ENCODE data around the gene NAA25. TPM values are rescaled to one million over a fixed set of nuclear protein-coding genes. Genes with fewer than 3 reads are reported as not detected.
"Not testable (repeated sequence)": the region's sequence is repeated elsewhere in the genome, so short reads cannot be mapped to it uniquely, and the experiment has no call there.

The NAA25 gene
- total and polyA plus RNA-seq, 4 donors: 3.1 to 17.7 (median 10.8) TPM

- H3K27ac ChIP-seq (ENCODE audit: low read depth in 1 of 2, low read length in 2 of 2); H3K4me3 ChIP-seq (ENCODE audit: low read depth in 1 of 3, low read length in 3 of 3); H3K9me3 ChIP-seq (ENCODE audit: control insufficient read depth in 4 of 4, low read length in 3 of 4); H3K27me3 ChIP-seq (ENCODE audit: control insufficient read depth in 4 of 4, insufficient read depth in 4 of 4, low read length in 3 of 4); H3K9ac ChIP-seq (ENCODE audit: low read depth in 1 of 2, low read length in 2 of 2); DNase-seq (ENCODE audit: low spot score): not testable (repeated sequence)
- Histone ChIP-seq H3K4me1 (ENCODE audit: control insufficient read depth in 4 of 4, insufficient read depth in 4 of 4, low read length in 3 of 4) (peaks cover 7 to 22% (median 19%) of the 10 kb centered on the region in 4 donors), H3K36me3 (ENCODE audit: control insufficient read depth in 4 of 4, insufficient read depth in 3 of 4, low read depth in 1 of 4, low read length in 3 of 4) (peaks cover 0 to 21% (median 11%) of the 10 kb centered on the region in 4 donors)
- 98% methylated on average over 19 of the region's 19 CpGs for WGBS
Observed at GRCh38 chr12:112102746-112103145, 5.8 kb downstream of the NAA25 start.

- H3K27ac ChIP-seq (ENCODE audit: low read depth in 1 of 2, low read length in 2 of 2): no peak overlapping the region
- H3K4me1 ChIP-seq (ENCODE audit: control insufficient read depth in 4 of 4, insufficient read depth in 4 of 4, low read length in 3 of 4): peaks cover 7 to 16% (median 13%) of the 10 kb centered on the region in 4 donors
- no peak overlapping the region for H3K4me3 ChIP-seq (ENCODE audit: low read depth in 1 of 3, low read length in 3 of 3)
- TF ChIP-seq JUND (IDR thresholded peaks at IDR 0.05): no peak
- no peak for TF ChIP-seq NR2F2 (IDR thresholded peaks at IDR 0.05)
- TF ChIP-seq RAD21 (IDR thresholded peaks at IDR 0.05): no peak
- no peaks in the 10 kb centered on the region for H3K9me3 ChIP-seq (ENCODE audit: control insufficient read depth in 4 of 4, low read length in 3 of 4)
- no peak overlapping the region for H3K9ac ChIP-seq (ENCODE audit: low read depth in 1 of 2, low read length in 2 of 2)
- 98% methylated on average over 4 of the region's 4 CpGs for WGBS
- no peaks in the 10 kb centered on the region for H3K27me3 ChIP-seq (ENCODE audit: control insufficient read depth in 4 of 4, insufficient read depth in 4 of 4, low read length in 3 of 4)
- peaks cover 0 to 24% (median 11%) of the 10 kb centered on the region in 4 donors for H3K36me3 ChIP-seq (ENCODE audit: control insufficient read depth in 4 of 4, insufficient read depth in 3 of 4, low read depth in 1 of 4, low read length in 3 of 4)
- no peak for DNase-seq (ENCODE audit: low spot score)
Observed at GRCh38 chr12:112102127-112102526, 6.5 kb downstream of the NAA25 start.

- 98% methylated on average over 15 of the region's 15 CpGs for WGBS
- peaks cover 2 to 24% (median 14%) of the 10 kb centered on the region in 4 donors for H3K36me3 ChIP-seq (ENCODE audit: control insufficient read depth in 4 of 4, insufficient read depth in 3 of 4, low read depth in 1 of 4, low read length in 3 of 4)
- H3K9me3 ChIP-seq (ENCODE audit: control insufficient read depth in 4 of 4, low read length in 3 of 4); H3K9ac ChIP-seq (ENCODE audit: low read depth in 1 of 2, low read length in 2 of 2); H3K4me3 ChIP-seq (ENCODE audit: low read depth in 1 of 3, low read length in 3 of 3); H3K27me3 ChIP-seq (ENCODE audit: control insufficient read depth in 4 of 4, insufficient read depth in 4 of 4, low read length in 3 of 4); H3K4me1 ChIP-seq (ENCODE audit: control insufficient read depth in 4 of 4, insufficient read depth in 4 of 4, low read length in 3 of 4); DNase-seq (ENCODE audit: low spot score); H3K27ac ChIP-seq (ENCODE audit: low read depth in 1 of 2, low read length in 2 of 2): not testable (repeated sequence)
Observed at GRCh38 chr12:112100500-112100899, 8.1 kb downstream of the NAA25 start.

- Histone ChIP-seq H3K9me3 (ENCODE audit: control insufficient read depth in 4 of 4, low read length in 3 of 4) (no peaks in the 10 kb centered on the region), H3K9ac (ENCODE audit: low read depth in 1 of 2, low read length in 2 of 2) (no peak overlapping the region), H3K36me3 (ENCODE audit: control insufficient read depth in 4 of 4, insufficient read depth in 3 of 4, low read depth in 1 of 4, low read length in 3 of 4) (peaks cover 4 to 24% (median 15%) of the 10 kb centered on the region in 4 donors), H3K27ac (ENCODE audit: low read depth in 1 of 2, low read length in 2 of 2) (no peak overlapping the region), H3K27me3 (ENCODE audit: control insufficient read depth in 4 of 4, insufficient read depth in 4 of 4, low read length in 3 of 4) (no peaks in the 10 kb centered on the region), H3K4me3 (ENCODE audit: low read depth in 1 of 3, low read length in 3 of 3) (no peak overlapping the region), H3K4me1 (ENCODE audit: control insufficient read depth in 4 of 4, insufficient read depth in 4 of 4, low read length in 3 of 4) (peaks cover 0 to 2% (median 0%) of the 10 kb centered on the region in 4 donors)
- TF ChIP-seq ATF3 (IDR thresholded peaks at IDR 0.05): no peak
- TF ChIP-seq GABPA (IDR thresholded peaks at IDR 0.05 in 1 of 2, conservative IDR thresholded peaks at IDR 0.05 in 1 of 2): no peak
- TF ChIP-seq JUND (IDR thresholded peaks at IDR 0.05): no peak
- TF ChIP-seq TAF1 (conservative IDR thresholded peaks at IDR 0.05): no peak
- TF ChIP-seq EGR1 (IDR thresholded peaks at IDR 0.05; ENCODE audit: low read depth in 2 of 2): no peak
- no peak for TF ChIP-seq SP1 (IDR thresholded peaks at IDR 0.05)
- TF ChIP-seq RAD21 (IDR thresholded peaks at IDR 0.05): no peak
- 92% methylated on average over 8 of the region's 8 CpGs for WGBS
- no peak for DNase-seq (ENCODE audit: low spot score)
Observed at GRCh38 chr12:112097641-112098040, 10.9 kb downstream of the NAA25 start.

GRCh38 chr12:112096667-112097066 is 11.9 kb downstream of the NAA25 start:
- 77% methylated on average over 2 of the region's 2 CpGs for WGBS
- TF ChIP-seq FOXA1 (IDR thresholded peaks at IDR 0.05): no peak
- no peak for TF ChIP-seq MAX (IDR thresholded peaks at IDR 0.05)
- no peak for TF ChIP-seq REST (IDR thresholded peaks at IDR 0.05)
- no peak for TF ChIP-seq FOXA2 (IDR thresholded peaks at IDR 0.05)
- no peak for TF ChIP-seq SP1 (IDR thresholded peaks at IDR 0.05)
- TF ChIP-seq RAD21 (IDR thresholded peaks at IDR 0.05): no peak
- TF ChIP-seq EGR1 (IDR thresholded peaks at IDR 0.05; ENCODE audit: low read depth in 2 of 2): no peak
- no peak for TF ChIP-seq CTCF (IDR thresholded peaks at IDR 0.05; ENCODE audit: low read depth, low read length, missing input control)
- no peak for TF ChIP-seq YY1 (IDR thresholded peaks at IDR 0.05)
- Histone ChIP-seq H3K27me3 (ENCODE audit: control insufficient read depth in 4 of 4, insufficient read depth in 4 of 4, low read length in 3 of 4) (no peaks in the 10 kb centered on the region), H3K4me1 (ENCODE audit: control insufficient read depth in 4 of 4, insufficient read depth in 4 of 4, low read length in 3 of 4) (peaks cover 0 to 2% (median 0%) of the 10 kb centered on the region in 4 donors), H3K36me3 (ENCODE audit: control insufficient read depth in 4 of 4, insufficient read depth in 3 of 4, low read depth in 1 of 4, low read length in 3 of 4) (peaks cover 6 to 26% (median 18%) of the 10 kb centered on the region in 4 donors), H3K9ac (ENCODE audit: low read depth in 1 of 2, low read length in 2 of 2) (no peak overlapping the region), H3K9me3 (ENCODE audit: control insufficient read depth in 4 of 4, low read length in 3 of 4) (no peaks in the 10 kb centered on the region), H3K4me3 (ENCODE audit: low read depth in 1 of 3, low read length in 3 of 3) (no peak overlapping the region), H3K27ac (ENCODE audit: low read depth in 1 of 2, low read length in 2 of 2) (no peak overlapping the region)
- DNase-seq (ENCODE audit: low spot score): no peak

All from liver (tissue), 9 donors.